ENCODE data around the gene REEP3.

DNA sequence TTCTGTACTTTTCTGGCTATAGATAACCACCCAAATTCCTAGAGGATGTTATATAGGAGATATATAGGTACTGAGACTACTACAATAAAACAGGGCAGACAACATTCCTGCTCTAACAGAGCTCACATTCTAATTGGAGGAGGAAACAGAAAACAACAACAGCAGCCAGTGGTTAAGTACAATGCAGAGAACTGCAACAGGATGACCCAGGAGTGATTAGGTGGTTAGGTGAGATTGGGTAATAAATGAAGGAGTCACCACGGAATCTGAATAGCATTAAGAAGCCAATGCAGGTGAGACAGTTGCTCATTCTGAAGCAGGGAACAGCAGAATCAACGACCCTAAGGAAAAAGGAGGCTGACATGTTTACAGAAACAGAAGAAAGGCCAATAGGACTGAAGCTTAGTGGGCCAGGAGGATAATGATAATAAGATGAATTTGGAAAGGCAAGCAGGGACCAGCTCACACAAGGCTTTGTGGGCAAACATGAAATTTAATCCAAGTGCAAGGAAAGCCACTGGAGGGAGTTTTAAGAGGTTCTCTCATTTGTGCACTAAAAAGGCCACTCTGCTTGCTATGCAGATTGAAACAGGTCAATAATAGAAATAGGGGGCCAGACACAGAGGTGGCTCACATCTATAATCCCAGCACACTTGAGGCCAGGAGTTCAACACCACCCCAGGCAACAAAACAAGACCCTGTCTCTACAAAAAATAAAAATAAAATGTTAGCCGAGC, 16.9 kb upstream of the REEP3 start:
- TF ChIP-seq EP300 (IDR thresholded peaks at IDR 0.05; ENCODE audit: borderline replicate concordance in 1 of 2, low read depth in 2 of 2, low read length in 2 of 2) (no peak), NRF1 (IDR thresholded peaks at IDR 0.05; ENCODE audit: low read depth, low read length) (no peak), EZH2 (IDR thresholded peaks at IDR 0.05; ENCODE audit: low read depth, low read length, severe bottlenecking) (no peak)

All from H1 (cell line).